Stimulated activated naive CD4-positive, alpha-beta T cell treated with Interleukin-2 at 50 U/mL for 16 hours (primary cell): ENCODE data around the gene TBC1D3.
"Not testable (repeated sequence)": the region's sequence is repeated elsewhere in the genome, so short reads cannot be mapped to it uniquely, and the experiment has no call there.

Experiments used
- DNase-seq: peaks from one replicate; lab custom pipeline; 2025; lab: John Stamatoyannopoulos, UW

The TBC1D3 gene

GRCh38 chr17:38192455-38192854, at the start of gene TBC1D3:
Gene TBC1D3, minus strand, starts transcription at chr17:38192555. Its CDS starts 1,526 bp downstream, at chr17:38191029.
- not testable (repeated sequence) for DNase-seq

GRCh38 chr17:38232790-38233189, 40.4 kb upstream of the TBC1D3 start:
- not testable (repeated sequence) for DNase-seq

- DNase-seq, result not testable (repeated sequence)
Measured at GRCh38 chr17:38225844-38226495, 33.6 kb upstream of the TBC1D3 start.

- not testable (repeated sequence) for DNase-seq
Measured at GRCh38 chr17:38220867-38221266, 28.5 kb upstream of the TBC1D3 start.

GRCh38 chr17:38200271-38200670, 7.9 kb upstream of the TBC1D3 start:
- not testable (repeated sequence) for DNase-seq

- DNase-seq, result not testable (repeated sequence)
Measured at GRCh38 chr17:38134860-38135259, 57.5 kb downstream of the TBC1D3 start.
